Stimulated activated memory B cell treated with anti-CD40 and anti-IgM and Interleukin-4, amounts not matched to agents 10 μg/mL and 1 μg/mL and 100 μg/mL, for 72 hours (primary cell): ENCODE results near the gene PJA1.

Experiments
- ATAC-seq: fragments of 150-1000 bp; cut with Tn5 transposase; 2 replicates; pipeline ENCODE4 v1.10.0; 2021
- H3K27ac Mint-ChIP-seq: one replicate; pipeline ENCODE4 v1.8.0; 2022; ENCODE audit warnings: mild to moderate bottlenecking, mixed read lengths
- H3K27me3 Mint-ChIP-seq: one replicate; pipeline ENCODE4 v1.8.0; 2022; ENCODE audit warnings: mixed read lengths
- H3K36me3 Mint-ChIP-seq: one replicate; pipeline ENCODE4 v1.8.0; 2022; ENCODE audit warnings: mixed read lengths
- H3K4me1 Mint-ChIP-seq: one replicate; pipeline ENCODE4 v1.8.0; 2022; ENCODE audit warnings: mixed read lengths
- H3K4me3 Mint-ChIP-seq: one replicate; pipeline ENCODE4 v1.8.0; 2022; ENCODE audit warnings: mild to moderate bottlenecking, moderate library complexity, mixed read lengths
- H3K9me3 Mint-ChIP-seq: one replicate; pipeline ENCODE4 v1.8.0; 2022; ENCODE audit warnings: mixed read lengths

Gene PJA1

DNA sequence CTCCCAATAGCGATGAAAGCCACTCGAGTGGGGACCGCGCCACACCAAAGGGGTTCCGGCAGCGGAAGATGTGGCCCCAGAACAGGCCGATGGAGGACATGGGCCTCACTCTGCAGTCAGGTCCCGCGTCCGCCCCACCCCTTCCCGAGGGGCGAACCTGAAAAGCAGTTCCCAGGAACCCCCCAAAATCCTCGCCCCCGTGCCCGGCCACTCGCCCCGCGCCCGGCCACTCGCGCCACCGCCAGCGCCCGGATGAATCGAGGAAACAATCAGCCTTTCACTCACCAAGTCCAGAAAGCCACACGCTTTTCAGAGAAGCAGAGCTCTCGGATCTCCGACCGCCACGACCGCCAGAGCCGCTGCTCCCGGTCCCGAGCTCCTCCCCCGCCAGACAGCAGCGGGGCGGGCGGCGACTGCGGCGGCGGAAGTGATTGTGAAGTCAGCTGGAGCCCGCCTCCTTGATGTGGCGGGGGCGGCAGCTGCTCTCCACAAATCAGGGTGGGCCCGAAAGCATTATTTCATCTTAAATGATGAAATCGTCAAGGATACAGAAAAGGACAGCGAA is at the start of gene PJA1:
PJA1 (minus strand) TSS at position 367 of the 565 bp plus-strand sequence. CDS start 2,380 bp downstream, outside the sequence.
- Mint-ChIP-seq H3K36me3 (peaks cover 21% of the 10 kb centered on the region), H3K9me3 (no peaks in the 10 kb centered on the region), H3K27ac (peak within 1 kb of the TSS; percentile 69), H3K4me3 (peak within 1 kb of the TSS; percentile 84), H3K27me3 (no peaks in the 10 kb centered on the region), H3K4me1 (peaks cover 28% of the 10 kb centered on the region)
- ATAC-seq = peak; percentile 95

DNA sequence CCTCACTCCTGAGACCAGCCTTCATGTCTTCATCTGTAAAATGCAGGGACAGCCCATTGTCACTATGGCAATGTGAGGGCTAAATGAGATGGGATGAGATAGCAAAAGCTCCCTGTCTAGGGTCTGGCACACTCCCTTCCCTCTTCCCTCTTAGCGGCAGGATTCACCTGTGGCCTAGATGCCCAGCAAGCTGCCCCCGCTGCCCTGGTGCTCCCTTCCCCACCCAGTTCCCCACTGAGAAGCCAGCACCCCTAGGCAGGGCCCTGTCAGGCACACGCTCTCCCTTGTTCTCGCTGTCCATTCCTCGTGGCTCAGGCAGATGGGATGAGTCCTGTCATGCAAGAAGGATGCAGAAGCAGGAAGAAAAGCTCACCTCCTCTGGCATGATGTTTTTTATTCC is 49.2 kb upstream of the PJA1 start:
- no peaks in the 10 kb centered on the region for H3K27me3 Mint-ChIP-seq
- H3K27ac Mint-ChIP-seq = no peak overlapping the region
- H3K4me1 Mint-ChIP-seq = no peaks in the 10 kb centered on the region
- H3K9me3 Mint-ChIP-seq = no peaks in the 10 kb centered on the region
- H3K4me3 Mint-ChIP-seq = no peak overlapping the region
- no peak for ATAC-seq
- H3K36me3 Mint-ChIP-seq = no peaks in the 10 kb centered on the region

GRCh38 chrX:69211701-69212100 is 46.4 kb upstream of the PJA1 start:
- Mint-ChIP-seq H3K4me3 (no peak overlapping the region), H3K27me3 (no peaks in the 10 kb centered on the region), H3K4me1 (no peaks in the 10 kb centered on the region), H3K36me3 (no peaks in the 10 kb centered on the region), H3K27ac (no peak overlapping the region), H3K9me3 (no peaks in the 10 kb centered on the region)
- ATAC-seq = no peak

- no peaks in the 10 kb centered on the region for H3K27me3 Mint-ChIP-seq
- no peak overlapping the region for H3K4me3 Mint-ChIP-seq
- no peaks in the 10 kb centered on the region for H3K36me3 Mint-ChIP-seq
- H3K27ac Mint-ChIP-seq = no peak overlapping the region
- H3K4me1 Mint-ChIP-seq = no peaks in the 10 kb centered on the region
- H3K9me3 Mint-ChIP-seq = no peaks in the 10 kb centered on the region
- no peak for ATAC-seq
Observed at GRCh38 chrX:69210581-69210980, 45.3 kb upstream of the PJA1 start.

GRCh38 chrX:69207216-69207615 is 42.0 kb upstream of the PJA1 start:
- no peaks in the 10 kb centered on the region for H3K27me3 Mint-ChIP-seq
- no peaks in the 10 kb centered on the region for H3K36me3 Mint-ChIP-seq
- H3K4me3 Mint-ChIP-seq = no peak overlapping the region
- ATAC-seq = no peak
- H3K9me3 Mint-ChIP-seq = no peaks in the 10 kb centered on the region
- H3K27ac Mint-ChIP-seq = no peak overlapping the region
- H3K4me1 Mint-ChIP-seq = no peaks in the 10 kb centered on the region

DNA sequence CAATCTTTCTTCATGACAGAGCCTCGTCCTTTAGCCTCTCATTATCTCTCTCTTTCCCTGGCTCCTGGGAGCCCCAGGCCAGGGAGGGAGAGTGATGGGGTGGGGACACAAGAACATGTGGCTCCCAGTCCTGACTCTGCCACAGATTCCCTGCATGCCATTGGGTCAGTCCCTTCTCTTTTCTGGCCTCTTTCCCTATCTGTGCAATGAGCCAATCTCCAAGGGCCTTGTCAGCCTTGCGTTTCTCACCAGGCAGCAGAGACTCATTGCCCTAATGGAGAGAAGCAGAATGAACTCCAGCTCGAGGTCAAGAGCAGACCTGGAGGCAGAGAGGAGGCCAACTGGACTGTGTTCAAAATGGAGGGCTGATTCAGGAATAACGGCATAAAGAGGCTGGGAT is 38.4 kb upstream of the PJA1 start:
- Mint-ChIP-seq H3K4me1 (no peaks in the 10 kb centered on the region), H3K27ac (no peak overlapping the region), H3K36me3 (no peaks in the 10 kb centered on the region), H3K27me3 (no peaks in the 10 kb centered on the region), H3K9me3 (no peaks in the 10 kb centered on the region), H3K4me3 (no peak overlapping the region)
- ATAC-seq = no peak

- no peaks in the 10 kb centered on the region for H3K4me1 Mint-ChIP-seq
- no peaks in the 10 kb centered on the region for H3K36me3 Mint-ChIP-seq
- no peak overlapping the region for H3K27ac Mint-ChIP-seq
- no peaks in the 10 kb centered on the region for H3K27me3 Mint-ChIP-seq
- H3K9me3 Mint-ChIP-seq = no peaks in the 10 kb centered on the region
- H3K4me3 Mint-ChIP-seq = no peak overlapping the region
- ATAC-seq = no peak
Observed at GRCh38 chrX:69197690-69198089, 32.4 kb upstream of the PJA1 start.

DNA sequence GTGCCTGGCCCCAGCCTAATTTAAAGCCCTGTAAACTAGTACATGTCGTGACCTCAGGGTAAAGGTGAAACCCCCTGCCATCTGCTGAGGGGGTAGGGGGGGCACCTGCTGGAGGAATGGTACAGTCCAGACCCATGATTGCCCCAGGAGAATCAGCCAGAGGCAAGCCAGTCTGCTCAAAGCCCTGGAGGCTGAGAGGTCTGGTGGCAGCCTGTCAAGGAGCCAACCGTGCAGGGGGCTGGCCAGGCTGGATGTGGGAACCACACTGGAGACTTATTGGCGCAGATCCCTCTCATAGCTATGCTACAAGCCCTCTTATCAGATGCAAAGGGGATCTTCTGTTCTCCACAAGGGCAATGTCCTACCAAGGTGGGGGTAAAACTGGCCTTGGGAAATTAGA is 31.4 kb upstream of the PJA1 start:
- no peaks in the 10 kb centered on the region for H3K4me1 Mint-ChIP-seq
- no peaks in the 10 kb centered on the region for H3K9me3 Mint-ChIP-seq
- ATAC-seq = no peak
- H3K27ac Mint-ChIP-seq = no peak overlapping the region
- H3K4me3 Mint-ChIP-seq = no peak overlapping the region
- no peaks in the 10 kb centered on the region for H3K36me3 Mint-ChIP-seq
- no peaks in the 10 kb centered on the region for H3K27me3 Mint-ChIP-seq

DNA sequence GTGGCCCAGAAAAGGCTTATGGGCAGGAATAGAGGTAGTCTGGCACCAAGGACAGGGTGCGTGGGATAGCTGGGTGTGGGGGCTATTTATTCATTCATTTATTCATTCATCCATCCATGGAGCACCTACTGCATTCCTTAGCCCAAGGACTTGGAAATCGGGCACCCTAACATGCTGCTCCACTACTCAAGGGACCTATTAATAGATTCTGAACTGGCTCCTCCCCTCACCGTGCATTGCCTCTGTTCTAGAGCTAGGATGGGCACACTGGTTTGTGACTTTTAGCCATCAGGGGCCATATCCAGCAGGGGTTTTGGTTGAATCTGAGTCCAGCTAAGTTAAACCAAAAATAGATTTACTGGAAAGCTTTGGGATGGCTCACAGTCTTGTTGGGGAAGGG is 30.6 kb upstream of the PJA1 start:
- Mint-ChIP-seq H3K27ac (no peak overlapping the region), H3K36me3 (no peaks in the 10 kb centered on the region), H3K27me3 (no peaks in the 10 kb centered on the region), H3K4me1 (no peaks in the 10 kb centered on the region), H3K9me3 (no peaks in the 10 kb centered on the region), H3K4me3 (no peak overlapping the region)
- ATAC-seq = no peak

DNA sequence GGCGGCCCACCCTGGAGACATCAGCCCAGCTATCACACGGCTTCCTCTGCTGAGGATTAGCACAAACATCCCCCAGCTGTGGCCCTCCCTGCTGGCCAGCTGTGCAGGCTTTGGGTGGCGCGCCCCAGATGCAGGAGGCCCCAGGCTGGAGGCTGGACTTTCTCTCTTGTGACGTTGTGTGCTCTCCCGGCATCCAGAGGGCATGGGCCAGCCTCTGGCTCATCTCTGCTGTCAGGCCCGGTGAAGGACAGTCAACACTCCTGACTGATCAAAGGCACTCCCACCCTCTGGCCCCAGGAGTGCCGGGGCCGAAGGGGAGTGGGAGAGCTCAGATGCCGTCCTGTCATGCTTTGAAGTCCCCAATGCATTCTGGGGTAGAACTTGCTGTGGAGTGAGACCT is 29.9 kb upstream of the PJA1 start:
- Mint-ChIP-seq H3K4me3 (no peak overlapping the region), H3K4me1 (no peaks in the 10 kb centered on the region), H3K9me3 (no peaks in the 10 kb centered on the region), H3K36me3 (no peaks in the 10 kb centered on the region), H3K27ac (no peak overlapping the region), H3K27me3 (no peaks in the 10 kb centered on the region)
- no peak for ATAC-seq

DNA sequence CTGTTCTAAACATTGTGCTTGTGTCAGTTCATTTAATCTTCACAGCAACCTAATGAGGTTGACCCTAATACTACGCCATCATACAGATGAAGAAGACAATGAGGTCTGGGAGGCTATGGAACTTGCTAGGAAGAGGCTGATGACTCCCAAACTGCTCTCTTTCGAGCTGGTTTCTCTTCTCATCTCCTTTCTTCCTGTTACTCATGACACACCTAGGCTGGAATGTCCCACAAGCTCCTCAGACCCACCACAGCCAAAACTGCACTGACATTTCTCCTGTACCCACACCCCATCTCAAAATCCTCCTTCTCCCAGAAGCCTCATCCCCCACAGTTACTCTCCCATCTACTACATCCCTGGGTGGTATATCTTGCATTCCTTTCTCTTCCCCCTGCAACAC is 27.4 kb upstream of the PJA1 start:
- Mint-ChIP-seq H3K27ac (no peak overlapping the region), H3K27me3 (no peaks in the 10 kb centered on the region), H3K4me1 (no peaks in the 10 kb centered on the region), H3K36me3 (no peaks in the 10 kb centered on the region), H3K9me3 (no peaks in the 10 kb centered on the region), H3K4me3 (no peak overlapping the region)
- no peak for ATAC-seq

GRCh38 chrX:69189576-69190371 is 24.5 kb upstream of the PJA1 start:
- Mint-ChIP-seq H3K36me3 (no peaks in the 10 kb centered on the region), H3K27me3 (no peaks in the 10 kb centered on the region), H3K9me3 (no peaks in the 10 kb centered on the region), H3K27ac (no peak overlapping the region), H3K4me1 (no peaks in the 10 kb centered on the region), H3K4me3 (no peak overlapping the region)
- ATAC-seq = no peak

DNA sequence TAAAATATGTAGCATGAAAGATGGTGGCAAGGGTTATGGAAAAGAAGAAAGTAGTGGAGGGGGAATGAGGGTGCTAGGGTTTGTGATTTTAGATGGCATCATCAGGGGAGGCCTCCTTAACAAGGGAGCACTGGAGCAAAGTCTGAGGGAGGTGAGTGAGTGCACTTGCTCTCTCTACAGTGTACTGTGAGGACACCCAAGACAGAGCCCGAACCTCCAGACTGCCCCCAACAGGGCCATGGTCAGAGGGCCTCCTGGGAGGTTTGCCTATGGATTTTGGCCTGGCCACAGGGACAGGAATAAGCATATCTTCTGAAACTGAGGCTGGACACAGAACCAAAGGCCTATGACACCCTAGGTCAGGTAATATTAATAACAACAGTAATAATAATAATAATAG is 21.4 kb upstream of the PJA1 start:
- Mint-ChIP-seq H3K36me3 (no peaks in the 10 kb centered on the region), H3K4me1 (no peaks in the 10 kb centered on the region), H3K27ac (no peak overlapping the region), H3K27me3 (no peaks in the 10 kb centered on the region), H3K4me3 (no peak overlapping the region), H3K9me3 (no peaks in the 10 kb centered on the region)
- ATAC-seq = no peak

DNA sequence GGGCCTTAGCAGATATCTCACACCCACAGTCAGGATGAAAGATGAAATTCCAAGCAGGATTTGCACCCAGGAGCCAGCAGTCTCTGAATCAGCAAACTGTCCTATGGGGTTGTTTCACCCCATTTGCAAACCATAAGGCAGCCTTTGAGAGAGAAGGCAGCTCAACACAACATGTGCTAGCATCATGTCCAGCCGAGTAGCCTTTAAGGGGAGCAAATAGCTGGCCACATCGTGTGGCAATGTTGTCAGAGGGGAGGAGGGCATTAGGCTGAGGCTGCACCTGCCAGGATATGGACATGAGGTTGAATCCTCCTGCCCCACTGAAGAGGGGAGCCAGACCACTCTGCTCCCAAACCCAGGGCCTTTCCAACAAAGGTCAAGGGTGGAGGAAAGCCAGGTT is 20.6 kb upstream of the PJA1 start:
- Mint-ChIP-seq H3K27me3 (peaks cover 7% of the 10 kb centered on the region), H3K4me1 (no peaks in the 10 kb centered on the region), H3K4me3 (no peak overlapping the region), H3K27ac (no peak overlapping the region), H3K9me3 (no peaks in the 10 kb centered on the region), H3K36me3 (no peaks in the 10 kb centered on the region)
- no peak for ATAC-seq

DNA sequence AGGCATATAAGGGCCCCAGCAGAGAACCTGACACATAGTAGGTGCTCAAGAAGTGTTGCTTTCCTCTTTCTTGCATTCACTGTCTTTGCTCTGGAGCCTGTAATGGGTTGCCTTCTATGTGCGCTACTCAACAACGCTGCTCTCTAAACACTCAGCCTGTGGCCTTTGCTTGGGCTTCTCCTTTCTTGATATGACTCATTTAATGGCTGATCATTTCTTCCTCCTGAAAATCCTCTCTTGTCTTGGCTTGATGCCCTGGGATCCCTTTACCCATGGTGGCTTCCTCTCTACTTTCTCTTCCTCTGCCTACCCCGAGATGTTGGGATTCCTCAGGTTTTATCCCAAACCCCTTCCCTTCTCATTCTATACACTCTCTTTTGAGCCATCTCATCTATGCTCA is 19.9 kb upstream of the PJA1 start:
- no peak overlapping the region for H3K4me3 Mint-ChIP-seq
- no peaks in the 10 kb centered on the region for H3K36me3 Mint-ChIP-seq
- ATAC-seq = no peak
- no peaks in the 10 kb centered on the region for H3K4me1 Mint-ChIP-seq
- H3K9me3 Mint-ChIP-seq = no peaks in the 10 kb centered on the region
- H3K27me3 Mint-ChIP-seq = peaks cover 14% of the 10 kb centered on the region
- no peak overlapping the region for H3K27ac Mint-ChIP-seq

DNA sequence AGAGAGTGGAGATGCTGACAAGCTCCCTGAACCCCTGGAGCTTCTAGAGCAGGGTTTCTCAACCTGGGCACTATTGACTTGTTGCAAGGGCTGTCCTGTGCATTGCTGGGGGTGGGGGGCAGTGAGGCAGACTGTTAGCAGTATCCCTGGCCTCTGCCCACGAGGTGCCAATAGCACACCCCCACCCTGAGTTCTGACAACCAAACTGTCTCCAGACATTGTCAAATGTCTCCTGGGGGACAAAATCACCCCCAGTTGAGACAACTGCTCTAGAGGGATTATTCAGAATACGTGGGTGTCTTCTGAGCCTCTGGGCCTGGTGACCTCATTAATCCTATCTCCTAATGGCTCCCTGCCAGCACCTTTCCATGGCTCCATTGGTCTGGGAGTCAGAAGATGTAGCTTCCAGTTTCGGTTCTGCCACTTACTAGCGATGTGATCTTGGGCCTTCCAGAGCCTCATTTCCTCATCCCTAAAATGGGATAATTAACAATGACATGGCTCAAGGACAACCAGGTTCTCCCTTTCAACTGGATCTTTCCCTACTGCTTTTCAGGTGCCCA is 17.6 kb upstream of the PJA1 start:
- no peak for ATAC-seq
- no peak overlapping the region for H3K4me3 Mint-ChIP-seq

More for the DNA sequence above, 17.6 kb upstream of the PJA1 start:
- Mint-ChIP-seq H3K27ac (no peak overlapping the region), H3K9me3 (no peaks in the 10 kb centered on the region), H3K27me3 (peaks cover 20% of the 10 kb centered on the region), H3K36me3 (no peaks in the 10 kb centered on the region), H3K4me1 (no peaks in the 10 kb centered on the region)
